Femur (tissue), 1 donor: Measurements from ENCODE around the gene TRPV2.
A peak's percentile ranks its signal among the peaks of the same experiment; 100 is the strongest.

ENCODE experiments used
- DNase-seq: peaks from one replicate; pipeline ENCODE4 v3.0.0-alpha.2; 2017

The TRPV2 gene

DNA sequence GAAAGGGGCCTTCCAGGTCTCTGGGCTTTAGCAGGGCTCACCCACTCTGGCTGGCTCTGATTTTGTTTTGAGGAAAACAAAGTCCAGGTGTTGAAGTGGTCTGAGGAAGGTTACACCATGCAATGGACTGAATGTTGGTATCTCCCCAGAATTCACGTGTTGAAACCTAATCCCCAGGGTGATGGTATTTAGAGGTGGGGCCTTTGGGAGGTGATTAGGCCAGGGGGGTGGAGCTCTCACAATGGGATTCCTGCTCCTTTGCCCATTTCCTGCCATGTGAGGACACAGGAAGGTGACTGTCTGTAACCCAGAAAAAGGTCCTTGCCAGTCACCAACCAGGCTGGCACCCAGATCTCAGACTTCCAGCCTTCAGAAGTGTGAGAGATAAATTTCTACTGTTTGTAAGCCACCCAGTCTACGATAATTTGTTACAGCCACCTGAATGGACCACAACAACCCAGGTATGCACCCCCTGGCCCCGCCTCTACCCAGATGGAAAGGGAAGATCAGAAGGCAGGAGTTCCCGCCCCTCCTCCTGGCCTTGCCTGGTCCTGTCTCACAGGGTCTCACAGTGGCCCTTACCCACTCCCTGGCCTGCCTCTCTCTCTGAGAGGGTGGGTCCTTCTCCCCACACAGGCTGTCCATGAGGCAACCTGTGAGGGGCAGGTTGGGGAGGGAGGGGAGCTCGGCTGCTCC is 44.6 kb downstream of the TRPV2 start:
- no peak for DNase-seq

DNA sequence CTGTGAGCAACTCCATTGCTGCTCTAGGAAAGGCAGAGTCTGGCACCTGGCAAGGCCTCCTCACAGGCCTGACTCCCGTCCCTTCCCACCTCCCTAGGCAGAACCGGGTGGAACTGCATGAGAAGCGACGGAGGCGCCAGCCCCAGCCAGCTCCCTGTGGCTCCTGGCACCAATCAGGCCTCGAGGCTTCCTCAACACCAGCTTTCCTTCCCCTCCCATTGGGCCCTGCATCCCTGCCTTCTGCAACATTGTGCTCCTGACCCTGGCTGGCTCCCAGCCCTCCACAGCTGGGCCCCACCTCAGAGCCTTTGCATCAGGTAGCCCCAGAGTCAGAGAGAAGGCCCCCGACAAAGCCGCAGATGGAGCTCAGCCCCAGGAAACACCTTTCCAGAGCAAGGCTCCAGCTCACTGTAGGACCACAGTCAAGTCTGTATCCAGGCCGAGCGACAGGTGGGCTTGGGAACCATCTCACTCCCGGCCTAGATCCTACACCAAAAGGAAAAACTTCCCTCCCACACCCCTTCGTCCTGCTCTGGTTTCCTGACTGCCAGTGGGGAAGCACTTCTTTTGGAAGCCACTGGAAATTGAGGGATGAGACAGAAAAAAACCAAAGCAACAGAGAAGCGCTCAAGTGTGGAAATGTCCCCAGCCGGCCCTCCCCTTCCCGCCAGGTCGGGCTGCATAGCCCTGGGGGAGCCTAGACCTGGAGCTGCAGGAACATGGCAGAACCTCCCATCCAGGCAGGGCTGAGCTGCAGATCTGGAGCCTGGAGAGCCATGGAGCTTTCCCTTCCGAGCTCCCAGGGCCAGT is 45.6 kb downstream of the TRPV2 start:
- no peak for DNase-seq

DNA sequence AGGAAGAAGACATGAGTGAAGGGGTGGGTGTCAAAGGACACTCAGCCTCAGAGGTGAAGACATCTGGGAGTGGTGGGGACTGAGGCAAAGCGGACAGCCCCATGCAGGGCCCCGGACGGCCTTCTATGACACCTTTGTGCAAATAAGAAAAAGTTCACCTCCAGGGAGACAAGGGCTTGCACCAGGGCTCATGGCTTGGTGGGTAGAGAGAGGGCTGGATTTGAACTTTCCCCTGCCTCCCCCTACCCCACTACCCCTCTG is 46.2 kb downstream of the TRPV2 start:
- no peak for DNase-seq

DNA sequence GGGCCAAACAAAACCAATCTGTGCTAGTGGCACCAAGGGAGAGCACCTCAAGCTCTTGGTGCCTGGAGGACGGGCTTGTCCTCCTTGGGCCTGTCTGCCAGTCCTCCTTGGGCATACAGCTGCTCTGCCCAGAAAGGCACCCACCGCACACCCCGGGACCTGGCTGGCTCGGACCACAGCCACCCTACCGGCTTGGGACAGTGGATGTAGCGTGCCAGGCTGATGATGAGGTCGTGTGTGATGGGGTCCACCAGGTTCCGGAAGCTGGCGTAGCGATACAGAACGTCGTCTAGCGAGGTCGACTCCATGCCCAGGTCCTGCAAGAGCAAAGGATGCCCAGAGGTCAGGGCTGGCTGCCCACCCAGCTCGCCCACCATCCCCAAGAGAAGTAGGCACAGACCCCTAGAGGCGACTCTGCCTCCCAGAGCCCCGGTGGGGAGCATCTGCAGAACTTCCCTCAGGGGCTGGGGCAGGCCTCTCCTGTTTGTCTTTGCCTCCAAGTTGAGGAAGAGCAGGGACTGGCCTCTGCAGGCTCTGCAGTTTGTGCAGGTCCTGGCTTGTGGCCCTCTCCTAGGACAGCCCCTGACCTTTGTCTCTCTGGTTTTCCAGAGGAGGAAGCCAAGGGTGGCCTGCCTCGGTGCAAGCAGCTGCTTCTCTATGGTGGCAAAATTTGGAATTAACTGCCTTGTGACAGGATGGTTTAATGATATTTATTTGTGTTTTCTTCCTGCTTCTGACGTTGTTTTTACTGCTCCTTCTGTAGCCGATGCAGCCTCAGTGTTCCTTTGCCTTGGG is 46.9 kb downstream of the TRPV2 start:
- no peak for DNase-seq

DNA sequence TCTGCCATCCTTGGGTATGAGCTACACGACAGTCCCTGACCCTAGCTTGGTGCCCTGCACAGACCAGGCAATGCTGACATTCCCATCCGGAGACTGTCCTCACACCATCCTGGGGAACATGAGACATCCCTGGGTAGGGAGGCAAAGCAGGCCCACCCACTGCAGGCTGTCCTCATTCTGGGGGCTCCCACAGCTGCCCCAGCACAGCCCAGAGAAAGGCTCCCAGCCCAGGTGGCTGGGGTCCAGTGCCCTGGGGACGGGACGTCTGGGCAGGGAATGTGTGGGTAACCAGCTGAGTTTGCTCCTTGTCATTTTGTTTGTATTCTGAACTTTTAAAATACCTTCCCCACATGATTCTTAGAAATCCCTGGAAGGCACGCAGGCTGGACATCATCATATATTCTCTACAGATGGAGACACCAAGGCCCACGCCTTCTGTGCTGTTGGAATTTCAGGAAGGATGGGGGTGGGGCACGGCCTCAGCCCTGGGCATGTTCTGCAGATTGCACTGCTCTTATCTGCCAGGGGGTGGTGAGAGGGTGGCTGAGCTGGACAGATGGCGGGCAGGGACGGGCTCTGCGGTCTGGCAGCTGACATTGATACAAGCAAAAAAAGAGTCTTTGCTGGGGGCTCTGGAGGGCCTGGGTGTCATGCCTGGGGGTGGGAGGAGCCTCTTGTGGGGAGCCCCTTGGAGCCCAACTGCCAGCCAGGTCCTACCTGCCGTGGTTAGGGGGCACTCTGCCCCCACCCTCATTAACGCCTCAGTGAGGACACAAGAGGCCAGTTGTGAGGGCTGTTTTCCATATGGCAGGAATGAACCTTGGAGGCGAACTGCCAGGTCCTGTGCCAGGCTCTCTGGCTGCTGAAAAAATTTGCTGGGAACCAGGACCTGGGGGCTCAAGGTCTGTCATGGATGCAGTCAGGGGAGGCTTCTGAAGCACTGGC is 48.3 kb downstream of the TRPV2 start:
- peak; percentile 68 for DNase-seq

DNA sequence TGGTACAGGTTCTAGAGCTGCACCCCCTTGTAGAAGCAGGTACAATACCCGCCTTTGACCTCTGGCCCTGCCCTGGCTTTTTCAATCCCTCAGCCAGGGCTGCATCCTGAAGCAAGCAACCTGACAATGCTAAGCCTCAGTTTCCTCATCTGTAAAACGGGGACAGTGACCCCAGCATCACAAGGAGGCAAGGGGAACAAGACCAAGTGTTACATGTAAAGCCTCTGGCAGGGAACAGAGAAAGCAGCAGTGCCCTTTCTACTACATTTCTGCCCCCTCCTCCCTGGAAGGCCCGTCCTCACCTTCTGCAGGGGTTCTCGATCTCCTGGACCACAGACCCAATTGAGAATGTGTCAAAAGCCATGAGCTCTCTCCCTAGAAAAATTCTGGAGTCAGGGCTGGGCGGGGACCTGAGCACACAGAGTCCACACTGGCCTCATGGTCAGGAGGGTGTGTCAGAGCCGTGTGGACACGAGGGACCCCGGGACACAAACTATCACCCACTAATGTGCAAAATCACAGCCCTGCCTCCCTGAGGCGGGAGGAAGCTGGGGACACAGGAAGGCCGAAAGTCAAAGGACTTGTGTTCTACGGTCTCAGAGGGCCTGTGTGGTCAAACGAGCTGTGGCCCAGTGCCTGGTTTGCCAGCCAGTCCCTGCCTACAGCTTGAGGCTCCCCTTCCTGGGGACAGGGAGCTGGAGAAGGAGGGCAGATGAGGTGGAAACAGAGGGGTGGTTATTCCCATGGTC is 49.1 kb downstream of the TRPV2 start:
- no peak for DNase-seq

DNA sequence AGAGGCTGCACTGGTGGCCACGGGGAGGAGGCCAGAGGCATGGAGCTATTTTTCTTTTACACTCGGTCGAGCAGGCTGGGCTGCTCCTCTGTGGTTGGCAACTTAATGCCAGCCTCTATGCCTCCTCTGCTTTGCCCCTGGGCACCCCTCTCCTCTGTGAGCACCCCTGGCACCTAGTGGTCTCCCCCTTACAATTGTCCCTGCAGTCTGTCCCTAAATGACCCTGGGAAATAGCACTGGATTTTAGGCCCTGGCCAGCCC is 49.6 kb downstream of the TRPV2 start:
- DNase-seq, result no peak

DNA sequence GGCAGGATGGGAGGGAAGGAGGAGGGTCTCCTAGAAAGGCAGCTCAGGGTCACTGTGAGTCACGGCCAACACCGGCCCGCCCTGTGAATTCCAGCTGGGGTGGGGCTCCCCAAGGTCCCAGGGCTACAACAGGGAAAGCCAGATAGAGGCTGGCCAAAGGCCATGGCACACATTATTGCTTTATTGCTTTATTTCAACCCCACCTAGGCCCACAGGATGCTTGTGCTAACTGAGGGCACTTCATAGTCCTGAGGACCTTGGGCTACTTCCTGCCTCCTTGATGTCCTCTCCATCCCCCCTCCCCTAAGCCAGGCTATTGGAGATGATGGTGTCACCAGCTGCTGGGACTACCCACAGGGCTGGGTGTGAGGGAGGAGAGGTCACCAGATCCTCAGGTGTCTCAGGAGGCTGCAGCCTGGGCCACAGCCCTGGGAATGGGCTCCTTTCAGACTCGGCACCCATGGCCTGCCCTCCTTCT is 50.5 kb downstream of the TRPV2 start:
- DNase-seq, result no peak

DNA sequence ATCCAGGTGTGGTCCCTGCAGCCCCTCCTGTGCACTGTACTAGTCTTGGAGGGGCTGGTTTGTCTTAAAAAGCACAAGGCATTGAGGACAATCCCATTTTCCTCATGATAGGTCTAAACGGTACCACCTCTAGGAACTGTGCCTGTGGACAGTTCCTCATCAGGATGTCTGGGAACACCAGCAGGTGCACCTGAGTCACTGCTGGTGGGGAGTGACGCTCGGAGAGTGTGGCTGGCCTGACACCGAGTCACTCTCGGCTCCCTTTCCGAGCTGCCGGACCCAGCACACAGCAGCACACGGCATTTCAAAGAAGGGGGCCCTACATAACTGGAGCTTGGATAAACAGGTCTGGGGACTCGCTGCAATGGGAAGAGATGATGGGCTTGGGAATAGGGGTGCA is 51.0 kb downstream of the TRPV2 start:
- no peak for DNase-seq

DNA sequence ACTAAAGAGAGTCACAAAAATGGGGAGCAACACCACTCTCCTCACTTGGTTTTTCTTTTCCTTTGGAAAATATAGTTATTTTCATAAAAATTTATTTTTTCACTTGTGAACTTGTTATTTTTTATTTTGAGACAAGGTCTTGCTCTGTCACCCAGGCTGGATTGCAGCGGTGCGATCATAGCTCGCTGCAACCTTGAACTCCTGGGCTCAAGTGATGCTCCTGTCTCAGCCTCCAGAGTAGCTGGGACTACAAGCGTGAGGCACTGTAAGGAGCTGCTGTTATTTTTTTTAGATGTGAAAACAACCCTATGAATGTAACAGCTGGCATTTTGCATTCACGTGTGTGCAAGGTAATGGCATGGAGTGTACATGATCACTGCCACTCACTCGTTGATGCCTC is 51.7 kb downstream of the TRPV2 start:
- DNase-seq, result no peak

DNA sequence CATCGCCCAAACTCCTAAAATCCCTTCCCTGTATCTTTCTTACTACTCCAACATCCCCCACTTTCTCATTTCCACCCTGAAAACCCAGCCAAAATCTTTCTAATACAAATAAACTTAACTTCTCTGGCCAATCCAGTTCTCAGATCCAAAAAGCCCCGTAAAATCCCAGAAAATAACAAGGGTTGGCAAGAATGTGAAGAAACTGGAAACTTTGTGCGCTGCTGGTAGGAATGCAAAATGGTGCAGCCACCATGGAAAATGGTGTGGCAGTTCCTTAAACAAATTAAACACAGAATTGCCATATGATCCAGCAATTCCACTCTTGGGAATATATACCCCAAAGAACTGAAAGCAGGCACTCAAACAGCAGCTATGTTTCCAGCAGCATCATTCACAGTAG is 52.5 kb downstream of the TRPV2 start:
- DNase-seq, result no peak

DNA sequence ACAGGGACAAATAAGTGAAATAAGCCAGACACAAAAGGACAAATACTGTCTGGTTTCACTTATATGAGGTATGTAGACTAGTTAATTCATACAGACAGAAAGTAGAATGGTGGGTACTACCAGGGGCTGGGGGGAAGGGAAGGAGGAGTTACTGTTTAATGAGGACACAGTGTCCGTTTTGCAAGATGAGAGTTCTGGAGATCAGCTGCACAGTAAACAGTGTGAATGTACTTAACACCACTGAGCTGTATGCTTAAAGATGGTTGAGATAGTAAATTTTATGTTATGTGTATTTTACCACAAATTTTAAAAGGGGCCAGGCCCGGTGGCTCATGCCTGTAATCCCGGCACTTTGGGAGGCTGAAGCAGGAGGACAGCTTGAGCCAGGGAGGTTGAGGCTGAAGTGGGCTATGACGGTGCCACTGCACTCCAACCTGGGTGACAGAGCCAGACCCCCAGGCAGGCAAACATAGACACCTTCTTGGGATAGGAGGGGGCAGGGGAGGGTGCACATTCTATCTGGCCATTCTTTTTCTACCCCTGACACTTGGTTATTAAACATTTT is 53.1 kb downstream of the TRPV2 start:
- no peak for DNase-seq

DNA sequence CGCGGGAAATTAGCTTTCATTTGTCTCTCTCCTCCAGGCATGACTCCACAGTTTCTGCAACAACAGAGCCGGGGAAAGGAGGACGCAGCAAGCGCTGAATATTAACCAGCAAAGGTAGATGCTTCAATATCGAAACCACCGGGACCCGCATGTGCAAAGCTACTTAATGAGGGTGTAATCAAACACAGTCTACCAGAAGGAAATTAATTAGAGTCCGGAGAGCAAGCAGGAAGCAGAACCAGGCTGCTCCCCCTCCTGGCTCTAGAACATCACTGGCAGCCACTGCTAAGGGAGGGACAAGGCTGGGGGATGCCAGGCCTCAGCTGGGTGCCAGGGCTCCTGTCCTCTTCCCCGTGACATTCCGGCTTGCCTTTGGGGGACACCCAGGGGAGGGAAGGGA is 54.9 kb downstream of the TRPV2 start:
- no peak for DNase-seq

DNA sequence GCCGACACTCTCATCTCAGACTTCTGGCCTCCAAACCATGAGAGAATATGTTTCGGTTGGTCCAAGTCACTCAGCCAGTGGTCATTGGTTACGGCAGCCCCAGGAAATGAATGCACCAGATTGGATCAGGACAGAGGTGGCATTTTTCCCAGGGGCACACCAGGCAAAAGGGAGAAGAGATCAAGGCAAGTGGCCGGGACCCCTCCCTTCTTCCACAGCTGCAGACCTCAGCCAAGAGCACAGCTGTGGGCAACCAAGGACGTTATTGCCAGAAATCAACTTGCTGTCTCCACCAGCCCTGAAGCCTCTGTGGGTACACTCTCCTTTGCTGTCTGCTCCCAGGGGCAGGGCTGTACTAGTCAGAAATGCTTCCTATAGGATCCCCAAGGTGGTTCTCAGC is 55.9 kb downstream of the TRPV2 start:
- DNase-seq, result no peak

DNA sequence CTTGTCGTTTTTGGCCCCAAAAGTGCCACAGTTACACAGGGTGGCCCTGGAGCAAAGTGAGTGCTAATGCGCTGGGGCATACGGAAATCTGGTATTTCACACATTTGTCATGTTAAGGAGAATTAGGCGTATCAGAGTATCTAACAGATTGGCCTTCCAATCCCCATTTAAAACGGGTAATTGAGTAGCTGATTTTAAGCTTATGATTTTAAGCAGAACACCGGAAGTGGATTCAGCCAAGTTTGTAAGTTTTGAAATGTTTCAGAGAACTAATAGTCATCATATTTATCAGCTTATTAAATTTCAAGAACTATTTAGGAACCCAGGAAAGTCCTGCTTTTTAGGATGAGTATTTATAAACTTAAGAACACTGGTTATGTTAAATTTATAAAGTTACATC is 57.2 kb downstream of the TRPV2 start:
- DNase-seq, result no peak

DNA sequence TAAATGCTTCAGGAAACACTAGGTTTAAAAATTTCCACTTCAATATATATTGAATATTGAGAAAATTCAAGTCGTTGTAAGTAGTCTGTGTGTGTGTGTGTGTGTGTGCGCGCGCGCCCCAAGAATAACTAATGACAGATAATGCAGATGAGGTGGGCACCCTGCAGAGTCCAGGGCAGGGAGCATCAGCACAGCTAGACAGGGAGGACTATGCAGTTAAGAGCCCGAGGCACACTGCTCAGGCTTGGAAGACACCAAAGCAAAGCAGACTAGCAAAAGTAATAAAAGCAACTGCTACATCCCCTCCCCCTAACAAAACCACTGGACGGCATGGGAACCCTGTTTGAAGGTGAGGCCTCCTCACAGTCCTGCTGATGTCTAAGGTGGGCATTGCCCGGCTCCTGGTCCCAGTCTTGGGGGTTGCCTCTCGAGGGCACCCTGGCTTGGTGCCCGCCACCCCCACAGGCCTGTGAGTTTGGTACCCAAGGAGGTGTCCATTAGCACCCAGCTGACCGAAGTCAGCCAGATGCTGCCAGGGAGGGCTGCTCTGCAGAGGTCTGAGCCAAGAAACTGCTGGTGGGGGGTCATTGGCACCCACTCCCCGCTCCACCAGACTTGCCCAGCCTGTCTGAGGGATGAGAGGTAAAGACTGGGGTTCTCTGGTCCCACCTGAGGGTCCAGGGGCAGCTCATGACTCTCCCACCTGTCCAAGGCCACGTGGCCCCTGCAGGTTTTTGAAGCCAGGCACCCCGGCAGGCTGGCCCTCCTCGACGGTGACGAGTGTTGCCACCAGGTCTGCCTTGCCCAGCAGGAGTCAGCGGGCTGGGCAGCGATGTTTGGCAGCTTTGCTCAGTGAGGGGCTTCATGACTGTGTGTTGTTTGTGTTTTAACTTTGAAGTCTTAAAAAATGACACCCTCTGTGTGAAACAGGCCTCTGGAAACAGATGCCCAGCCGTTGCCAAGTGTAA is 58.0 kb downstream of the TRPV2 start:
- DNase-seq, result no peak

DNA sequence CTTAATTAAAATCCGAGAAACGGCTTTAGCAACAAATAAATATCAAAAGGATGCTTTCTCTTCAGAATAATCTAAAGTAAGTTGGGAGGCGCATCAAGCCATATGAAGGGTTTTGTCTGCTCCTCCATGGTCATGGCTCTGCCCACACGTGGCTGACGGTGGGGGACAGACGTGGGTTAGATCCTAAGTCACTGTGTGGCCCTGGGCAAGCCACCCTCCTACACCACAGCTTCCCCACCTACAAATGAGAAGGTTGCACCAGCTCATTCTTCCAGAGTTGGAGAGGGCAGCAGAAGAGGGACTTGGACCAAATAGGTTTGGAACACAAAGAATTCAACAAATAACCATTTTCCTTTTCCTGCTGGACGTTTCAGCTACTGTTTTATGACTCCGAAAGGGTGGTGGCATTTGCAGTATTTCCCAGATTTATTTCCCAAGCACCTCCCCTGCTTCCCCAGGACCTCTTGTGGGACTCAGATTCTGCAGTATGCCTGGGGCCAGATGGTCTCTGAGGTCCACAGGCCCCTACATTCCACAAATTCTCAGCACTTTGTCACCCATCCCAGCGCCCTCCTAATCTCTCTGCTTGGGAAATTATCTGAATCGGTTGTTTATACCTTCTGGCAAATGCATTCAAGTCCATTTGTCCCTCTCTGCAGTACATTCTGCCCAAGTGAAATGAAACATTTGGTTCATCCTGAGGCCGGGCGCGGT is 58.8 kb downstream of the TRPV2 start:
- DNase-seq, result no peak

DNA sequence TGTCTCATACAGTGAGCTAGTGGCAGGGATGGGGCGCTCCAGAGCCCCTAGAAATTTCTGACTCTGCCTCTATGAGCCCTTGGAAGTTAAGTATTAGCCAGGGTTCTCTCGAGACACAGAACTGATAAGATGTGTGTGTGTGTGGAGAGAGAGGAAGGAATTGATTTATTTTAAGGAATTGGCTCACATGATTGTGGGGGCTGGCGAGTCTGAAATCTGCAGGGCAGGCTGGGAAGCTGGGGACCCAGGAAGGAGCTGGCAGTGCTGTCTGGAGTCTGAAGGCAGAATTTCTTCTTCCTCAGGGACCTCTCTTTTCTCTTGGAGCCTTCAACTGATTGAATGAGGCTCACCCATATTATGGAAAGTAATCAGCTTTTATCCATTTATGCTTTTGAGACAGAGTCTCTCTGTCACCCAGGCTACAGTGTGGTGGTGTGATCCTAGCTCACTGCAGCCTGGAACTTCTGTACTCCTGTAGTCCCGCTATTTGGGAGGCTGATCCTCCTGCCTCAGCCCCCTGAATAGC is 59.9 kb downstream of the TRPV2 start:
- DNase-seq, result no peak

DNA sequence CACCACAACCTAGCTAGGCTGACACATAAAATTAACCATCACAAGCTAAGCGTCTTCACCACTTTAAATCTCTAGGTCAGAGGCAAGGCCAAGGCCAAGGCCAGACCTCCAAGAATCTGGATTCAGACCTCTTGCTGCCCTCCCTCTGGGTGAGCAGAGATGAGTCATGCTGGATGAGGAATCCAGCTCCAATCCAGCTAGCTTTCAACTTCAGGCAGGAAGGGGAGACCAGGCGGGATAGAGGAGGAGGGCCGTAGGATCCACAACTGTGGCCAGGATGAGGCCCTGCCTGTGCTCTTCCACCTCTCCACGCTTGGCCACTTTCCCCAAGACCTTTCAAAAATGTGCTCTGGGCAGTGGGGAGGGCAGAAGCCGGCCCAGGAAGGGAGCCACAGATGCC is 61.9 kb downstream of the TRPV2 start:
- peak; percentile 84 for DNase-seq

DNA sequence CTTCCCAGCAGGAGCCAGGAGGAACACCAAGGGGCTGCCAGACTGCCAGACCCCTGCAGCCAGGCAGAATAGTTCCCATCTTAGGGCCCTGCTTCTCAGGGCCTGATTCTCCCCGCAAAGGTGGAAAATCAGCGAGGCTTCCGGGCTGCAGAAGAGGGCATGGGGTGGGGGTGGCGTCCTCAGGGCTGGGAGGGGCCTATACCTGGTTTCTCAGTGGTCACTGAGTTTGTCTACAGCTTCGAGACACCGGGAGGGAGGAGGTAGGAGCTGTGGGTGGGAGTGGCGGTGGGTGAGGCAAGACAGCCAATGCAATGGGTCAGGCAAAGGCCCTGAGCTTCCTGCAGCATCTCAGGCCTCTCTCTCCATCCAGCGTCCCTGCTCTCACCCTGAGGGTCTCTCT is 62.3 kb downstream of the TRPV2 start:
- DNase-seq, result no peak
